ENCODE data around the gene COX8C. TPM values are rescaled to one million over a fixed set of nuclear protein-coding genes. Genes with fewer than 3 reads are reported as not detected.

The COX8C gene
- total and polyA plus RNA-seq, 10 of the 15 experiments (the other 5 are each of a cell fraction or from before 2014, with no cell fraction given), result 0.15 to 0.20 TPM; not detected in 8

- RAD21 ChIA-PET (ENCODE audit: unreplicated experiment), result no interaction called here
- Histone ChIP-seq H3K79me2 (ENCODE audit: control insufficient read depth, insufficient read depth, low read length) (no peaks in the 10 kb centered on the region), H3K27me3 (replicated peaks in 1 of 2; ENCODE audit: control insufficient read depth in 2 of 2, insufficient read depth in 2 of 2, low read length in 1 of 2) (no peaks in the 10 kb centered on the region), H3K27ac (ENCODE audit: control insufficient read depth, insufficient read depth) (no peak overlapping the region), H3K4me3 (no peak overlapping the region), H3K9me3 (replicated peaks; ENCODE audit: control insufficient read depth, insufficient read depth, low read length) (no peaks in the 10 kb centered on the region; the same call in 2 of the 3 replicates), H3K4me2 (ENCODE audit: control insufficient read depth, insufficient read depth) (no peak overlapping the region), H3K36me3 (ENCODE audit: control insufficient read depth in 2 of 2, insufficient read depth in 2 of 2, low read length in 1 of 2) (no peaks in the 10 kb centered on the region), H2AFZ (ENCODE audit: control insufficient read depth, low read depth, low read length) (no peak overlapping the region), H3K9ac (ENCODE audit: control insufficient read depth, insufficient read depth, low read length) (no peak overlapping the region), H3K4me1 (ENCODE audit: control insufficient read depth, insufficient read depth, low read length) (no peaks in the 10 kb centered on the region), H4K20me1 (ENCODE audit: control insufficient read depth, insufficient read depth) (no peaks in the 10 kb centered on the region)
- TF ChIP-seq SIX5 (IDR thresholded peaks at IDR 0.05; ENCODE audit: low read depth, low read length, severe bottlenecking), result no peak
- no peak for TF ChIP-seq RBBP5 (conservative IDR thresholded peaks at IDR 0.05)
- no peak for TF ChIP-seq IKZF2 (IDR thresholded peaks at IDR 0.05)
- TF ChIP-seq STAT3 (IDR thresholded peaks at IDR 0.05; ENCODE audit: low read depth, low read length), result no peak
- no peak for TF ChIP-seq ASH2L (IDR thresholded peaks at IDR 0.05; ENCODE audit: borderline replicate concordance, low read depth)
- TF ChIP-seq NFYB (IDR thresholded peaks at IDR 0.05; ENCODE audit: insufficient read depth, low read depth, low read length), result no peak
- TF ChIP-seq GABPA (IDR thresholded peaks at IDR 0.05; ENCODE audit: low read depth), result no peak
- no peak for TF ChIP-seq SREBF1 (IDR thresholded peaks at IDR 0.05; ENCODE audit: low read length)
- no peak for TF ChIP-seq HSF1 (IDR thresholded peaks at IDR 0.05; ENCODE audit: low read depth, low read length)
- TF ChIP-seq NR2F1 (conservative IDR thresholded peaks at IDR 0.05), result no peak
- TF ChIP-seq SMC3 (IDR thresholded peaks at IDR 0.05; ENCODE audit: borderline replicate concordance, low read length), result no peak
- TF ChIP-seq HCFC1 (IDR thresholded peaks at IDR 0.05; ENCODE audit: low read length), result no peak
- no peak for TF ChIP-seq ZNF24 (IDR thresholded peaks at IDR 0.05)
- TF ChIP-seq SREBF2 (IDR thresholded peaks at IDR 0.05; ENCODE audit: low read length), result no peak
- TF ChIP-seq MYB (IDR thresholded peaks at IDR 0.05; ENCODE audit: borderline replicate concordance, low read depth, low read length), result no peak
- TF ChIP-seq PAX8 (IDR thresholded peaks at IDR 0.05), result no peak
- TF ChIP-seq, protein P1, sequence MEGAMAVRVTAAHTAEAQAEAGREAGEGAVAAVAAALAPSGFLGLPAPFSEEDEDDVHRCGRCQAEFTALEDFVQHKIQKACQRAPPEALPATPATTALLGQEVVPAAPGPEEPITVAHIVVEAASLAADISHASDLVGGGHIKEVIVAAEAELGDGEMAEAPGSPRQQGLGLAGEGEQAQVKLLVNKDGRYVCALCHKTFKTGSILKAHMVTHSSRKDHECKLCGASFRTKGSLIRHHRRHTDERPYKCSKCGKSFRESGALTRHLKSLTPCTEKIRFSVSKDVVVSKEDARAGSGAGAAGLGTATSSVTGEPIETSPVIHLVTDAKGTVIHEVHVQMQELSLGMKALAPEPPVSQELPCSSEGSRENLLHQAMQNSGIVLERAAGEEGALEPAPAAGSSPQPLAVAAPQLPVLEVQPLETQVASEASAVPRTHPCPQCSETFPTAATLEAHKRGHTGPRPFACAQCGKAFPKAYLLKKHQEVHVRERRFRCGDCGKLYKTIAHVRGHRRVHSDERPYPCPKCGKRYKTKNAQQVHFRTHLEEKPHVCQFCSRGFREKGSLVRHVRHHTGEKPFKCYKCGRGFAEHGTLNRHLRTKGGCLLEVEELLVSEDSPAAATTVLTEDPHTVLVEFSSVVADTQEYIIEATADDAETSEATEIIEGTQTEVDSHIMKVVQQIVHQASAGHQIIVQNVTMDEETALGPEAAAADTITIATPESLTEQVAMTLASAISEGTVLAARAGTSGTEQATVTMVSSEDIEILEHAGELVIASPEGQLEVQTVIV (IDR thresholded peaks at IDR 0.05; ENCODE audit: borderline replicate concordance, partially characterized antibody), result no peak
- no peak for TF ChIP-seq WRNIP1 (IDR thresholded peaks at IDR 0.05; ENCODE audit: borderline replicate concordance, low read depth, low read length)
- TF ChIP-seq, protein P2, sequence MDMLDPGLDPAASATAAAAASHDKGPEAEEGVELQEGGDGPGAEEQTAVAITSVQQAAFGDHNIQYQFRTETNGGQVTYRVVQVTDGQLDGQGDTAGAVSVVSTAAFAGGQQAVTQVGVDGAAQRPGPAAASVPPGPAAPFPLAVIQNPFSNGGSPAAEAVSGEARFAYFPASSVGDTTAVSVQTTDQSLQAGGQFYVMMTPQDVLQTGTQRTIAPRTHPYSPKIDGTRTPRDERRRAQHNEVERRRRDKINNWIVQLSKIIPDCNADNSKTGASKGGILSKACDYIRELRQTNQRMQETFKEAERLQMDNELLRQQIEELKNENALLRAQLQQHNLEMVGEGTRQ (IDR thresholded peaks at IDR 0.05; ENCODE audit: borderline replicate concordance, low read depth, low read length), result no peak
- no peak for FAIRE-seq
- in situ Hi-C loops (cut with MboI), result no loop called here
- CTCF ChIA-PET, result interaction anchor here (0.9 to 1.2 kb wide), 2 partner anchors 9 to 34 kb away, joined by 3 to 4 read pairs; no protein-coding TSS in a partner anchor
- ATAC-seq, result no peak
- POLR2A ChIA-PET, result no interaction called here
- no peak for DNase-seq (ENCODE audit: low read depth, low spot score)
- BruUV-seq (replicated peaks), result no TSS peak
- intact Hi-C loops (cut with micrococcal nuclease; ENCODE audit: unreplicated experiment), result no loop called here
- 38% methylated on average over 8 of the region's 8 CpGs for WGBS (ENCODE audit: insufficient coverage, insufficient replicate concordance, low lambda C conversion rate, missing lambda C conversion rate)
- SMC1A ChIA-PET (ENCODE audit: uncharacterized antibody, unreplicated experiment), result interaction anchor here (0.9 to 1.5 kb wide), 4 partner anchors 14 to 52 kb away, joined by 3 to 4 read pairs (median 4); no protein-coding TSS in a partner anchor
These were observed 868 bp downstream of the COX8C start for GRCh38 chr14:93347850-93348249.

Measured in GM12878 (cell line).